AG04450 (cell line): Measurements from ENCODE around the gene NR1I3. TPM values are rescaled to one million over a fixed set of nuclear protein-coding genes. Genes with fewer than 3 reads are reported as not detected.

Source experiments
- CTCF ChIA-PET: fragments of 300-600, 350-600 bp; formaldehyde crosslinking; extraction: SDS; loops from one replicate; lab custom pipeline; 2022; ENCODE audit warnings: antibody characterized with exemption, inconsistent platforms; lab: Charles Lee
- POLR2A ChIA-PET: fragments of 350-600 bp; formaldehyde crosslinking; extraction: SDS; loops from one replicate; lab custom pipeline; 2021; ENCODE audit warnings: antibody characterized with exemption, inconsistent platforms; lab: Yijun Ruan, JAX
- DNase-seq: peaks from one replicate; pipeline ENCODE4 v3.0.0-alpha.2; 2011; ENCODE audit warnings: low read depth, low spot score
- H3K27ac ChIP-seq: one replicate; pipeline ENCODE4 v1.5.1; 2012; ENCODE audit warnings: low read depth, low read length, control low read depth
- H3K27me3 ChIP-seq: one replicate; pipeline ENCODE4 v1.6.0; 2012; ENCODE audit warnings: low read length; ENCODE audit not compliant: control insufficient read depth, insufficient read depth
- H3K4me3 ChIP-seq: 2 replicates; pipeline ENCODE4 v1.5.1; 2011; ENCODE audit warnings: mild to moderate bottlenecking, low read depth, low read length, control low read depth
- H3K9me3 ChIP-seq: 2 replicates; pipeline ENCODE4 v1.5.1; 2012; ENCODE audit warnings: low read length; ENCODE audit not compliant: control insufficient read depth, insufficient read depth
- polyA plus RNA-seq: library from polyadenylated mRNA; depleted of rRNA; stranded (reverse); fragments of >200 nt; gene quantifications from 2 replicates; pipeline ENCODE4 v1.2.3, GENCODE V29; 2011
- TF ChIP-seq, protein P1 (sequence below): IDR thresholded peaks from 2 replicates; pipeline ENCODE4 v1.5.1; 2011; ENCODE audit warnings: low read depth, low read length, control low read depth, inconsistent platforms

Gene NR1I3
- polyA plus RNA-seq, 1 experiment: not detected

DNA sequence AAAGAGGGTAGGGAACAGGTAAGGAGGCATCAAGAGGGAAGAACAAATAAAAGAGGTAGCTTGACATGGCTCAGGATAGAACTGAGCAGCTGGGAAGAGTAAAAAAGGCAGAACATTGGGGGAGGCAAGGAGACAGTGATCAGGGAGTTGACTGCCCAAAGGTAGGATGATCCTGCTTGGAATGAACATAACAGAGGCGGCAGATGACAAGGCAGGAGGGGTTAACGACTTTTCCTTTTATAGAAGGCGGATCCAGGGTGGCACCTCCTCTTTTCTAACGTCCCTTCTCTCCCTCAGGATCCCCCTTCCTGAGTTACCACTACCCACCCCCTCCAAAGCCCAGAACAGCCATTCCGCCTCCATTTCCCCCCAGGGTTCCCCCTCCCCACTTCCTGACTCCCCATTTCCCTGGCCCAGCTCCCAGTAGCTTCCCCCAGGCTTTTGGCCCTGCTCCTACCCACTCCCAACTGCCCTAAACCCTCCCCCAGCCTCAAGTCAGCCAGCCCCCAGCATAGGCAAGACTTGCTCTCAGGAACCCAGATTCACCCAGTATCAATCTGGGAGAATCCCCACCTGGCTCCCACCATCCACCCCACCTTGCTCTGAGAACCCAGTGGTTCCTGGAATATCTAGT is 38.4 kb downstream of the NR1I3 start:
- no peak overlapping the region for H3K4me3 ChIP-seq
- ChIA-PET POLR2A (interaction anchor here (1.1 to 1.3 kb wide), 2 partner anchors 18 to 114 kb away, joined by 3 read pairs; partner anchors contain the start of gene SDHC), CTCF (interaction anchor here (1.3 to 3.5 kb wide), 4 partner anchors 9 to 183 kb away, joined by 3 to 29 read pairs (median 7); partner anchors contain the start of gene TOMM40L)
- TF ChIP-seq, protein P1, sequence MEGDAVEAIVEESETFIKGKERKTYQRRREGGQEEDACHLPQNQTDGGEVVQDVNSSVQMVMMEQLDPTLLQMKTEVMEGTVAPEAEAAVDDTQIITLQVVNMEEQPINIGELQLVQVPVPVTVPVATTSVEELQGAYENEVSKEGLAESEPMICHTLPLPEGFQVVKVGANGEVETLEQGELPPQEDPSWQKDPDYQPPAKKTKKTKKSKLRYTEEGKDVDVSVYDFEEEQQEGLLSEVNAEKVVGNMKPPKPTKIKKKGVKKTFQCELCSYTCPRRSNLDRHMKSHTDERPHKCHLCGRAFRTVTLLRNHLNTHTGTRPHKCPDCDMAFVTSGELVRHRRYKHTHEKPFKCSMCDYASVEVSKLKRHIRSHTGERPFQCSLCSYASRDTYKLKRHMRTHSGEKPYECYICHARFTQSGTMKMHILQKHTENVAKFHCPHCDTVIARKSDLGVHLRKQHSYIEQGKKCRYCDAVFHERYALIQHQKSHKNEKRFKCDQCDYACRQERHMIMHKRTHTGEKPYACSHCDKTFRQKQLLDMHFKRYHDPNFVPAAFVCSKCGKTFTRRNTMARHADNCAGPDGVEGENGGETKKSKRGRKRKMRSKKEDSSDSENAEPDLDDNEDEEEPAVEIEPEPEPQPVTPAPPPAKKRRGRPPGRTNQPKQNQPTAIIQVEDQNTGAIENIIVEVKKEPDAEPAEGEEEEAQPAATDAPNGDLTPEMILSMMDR: no peak
- H3K27ac ChIP-seq: peak overlapping the region; percentile 57
- DNase-seq: no peak
- H3K9me3 ChIP-seq: no peaks in the 10 kb centered on the region
- no peaks in the 10 kb centered on the region for H3K27me3 ChIP-seq

DNA sequence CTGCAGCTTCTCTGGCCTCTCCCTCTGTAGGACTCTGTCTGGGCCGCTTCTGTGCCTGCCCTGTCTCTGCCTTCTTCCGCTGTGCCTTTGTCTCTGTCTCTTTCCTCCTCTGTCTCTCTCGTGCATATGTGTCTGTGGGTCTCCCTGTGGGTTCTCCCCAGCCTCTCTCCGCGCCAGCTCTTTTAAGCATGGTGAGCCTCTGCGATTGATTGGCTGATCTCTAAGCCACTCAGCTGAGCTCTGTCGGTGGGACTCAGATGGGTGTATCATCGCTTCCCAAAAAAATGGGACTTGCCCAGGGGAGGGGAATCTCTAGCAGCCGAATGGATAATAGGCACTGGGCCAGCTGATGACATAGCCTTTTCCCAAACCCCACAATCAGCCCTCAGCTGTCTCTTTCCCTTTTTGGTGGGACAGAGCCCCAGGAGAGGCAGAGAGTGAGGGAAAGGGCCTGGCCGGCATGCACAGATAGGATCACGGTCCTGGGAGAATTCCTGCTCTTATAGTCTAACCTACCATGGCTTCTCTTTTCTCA is 39.0 kb downstream of the NR1I3 start, which contains the start of gene ADAMTS4:
ADAMTS4 (minus strand) TSS at position 158 of the 535 bp plus-strand sequence. CDS start 427 bp downstream, outside the sequence.
- H3K27ac ChIP-seq: peak within 1 kb of the TSS; percentile 57

DNA sequence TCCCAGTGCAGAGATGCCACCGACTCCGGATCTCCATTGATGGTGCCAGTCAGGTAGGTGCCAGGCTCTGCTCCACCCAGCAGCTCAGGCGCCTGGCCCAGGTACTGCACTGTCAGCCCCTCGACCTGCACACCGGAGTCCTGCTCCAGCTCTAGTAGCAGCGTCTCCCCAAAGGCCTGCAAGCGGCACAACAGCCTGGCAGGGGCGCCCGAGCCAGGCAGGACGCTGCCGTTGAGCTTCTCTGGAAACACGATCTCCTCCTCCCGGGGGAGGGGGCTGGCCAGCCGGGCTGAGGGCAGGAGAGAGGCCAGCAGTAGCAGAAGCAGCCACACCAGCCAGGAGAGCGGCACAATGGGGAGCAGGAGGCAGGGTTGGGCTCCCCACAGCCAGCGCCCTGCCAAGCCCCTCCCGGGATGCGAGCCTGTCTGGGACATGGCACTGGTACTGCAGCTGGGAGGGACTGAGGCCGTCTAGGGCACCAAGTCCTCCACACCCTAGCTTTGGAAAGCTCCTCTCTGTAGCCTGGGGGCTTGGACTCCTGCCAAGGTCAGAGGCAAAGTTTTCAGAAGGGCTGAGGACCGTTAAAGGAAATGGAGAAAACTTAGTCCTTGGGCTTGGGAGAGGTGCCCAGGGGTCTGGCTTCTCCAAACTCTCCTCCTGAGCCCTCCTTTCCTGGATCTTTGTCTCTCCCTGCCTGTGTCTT is 39.7 kb downstream of the NR1I3 start:
- POLR2A ChIA-PET: interaction anchor here (0.8 to 1.3 kb wide), 4 partner anchors 9 to 116 kb away, joined by 3 read pairs; partner anchors contain the start of genes PPOX and SDHC
- H3K27ac ChIP-seq: peak overlapping the region; percentile 57
- H3K9me3 ChIP-seq: no peaks in the 10 kb centered on the region
- TF ChIP-seq, protein P1: 0 out of 2 replicates have a peak, but pooled peaks have one; percentile 7
- CTCF ChIA-PET: interaction anchor here (0.6 to 3.5 kb wide), 9 partner anchors 8 to 184 kb away, joined by 3 to 29 read pairs (median 4); partner anchors contain the start of genes PPOX and TOMM40L
- DNase-seq: no peak
- H3K27me3 ChIP-seq: no peaks in the 10 kb centered on the region
- H3K4me3 ChIP-seq: peak overlapping the region; percentile 51

More for the DNA sequence above, 39.0 kb downstream of the NR1I3 start, which contains the start of gene ADAMTS4:
- DNase-seq: peak; percentile 48
- POLR2A ChIA-PET: interaction anchor here (0.8 to 1.3 kb wide), 4 partner anchors 8 to 115 kb away, joined by 3 read pairs; partner anchors contain the start of genes PPOX and SDHC
- TF ChIP-seq, protein P1: no peak
- CTCF ChIA-PET: interaction anchor here (0.7 to 3.5 kb wide), 6 partner anchors 8 to 183 kb away, joined by 3 to 29 read pairs (median 6); partner anchors contain the start of gene TOMM40L
- Histone ChIP-seq H3K27me3 (no peaks in the 10 kb centered on the region), H3K4me3 (peak within 1 kb of the TSS; percentile 51), H3K9me3 (no peaks in the 10 kb centered on the region)

DNA sequence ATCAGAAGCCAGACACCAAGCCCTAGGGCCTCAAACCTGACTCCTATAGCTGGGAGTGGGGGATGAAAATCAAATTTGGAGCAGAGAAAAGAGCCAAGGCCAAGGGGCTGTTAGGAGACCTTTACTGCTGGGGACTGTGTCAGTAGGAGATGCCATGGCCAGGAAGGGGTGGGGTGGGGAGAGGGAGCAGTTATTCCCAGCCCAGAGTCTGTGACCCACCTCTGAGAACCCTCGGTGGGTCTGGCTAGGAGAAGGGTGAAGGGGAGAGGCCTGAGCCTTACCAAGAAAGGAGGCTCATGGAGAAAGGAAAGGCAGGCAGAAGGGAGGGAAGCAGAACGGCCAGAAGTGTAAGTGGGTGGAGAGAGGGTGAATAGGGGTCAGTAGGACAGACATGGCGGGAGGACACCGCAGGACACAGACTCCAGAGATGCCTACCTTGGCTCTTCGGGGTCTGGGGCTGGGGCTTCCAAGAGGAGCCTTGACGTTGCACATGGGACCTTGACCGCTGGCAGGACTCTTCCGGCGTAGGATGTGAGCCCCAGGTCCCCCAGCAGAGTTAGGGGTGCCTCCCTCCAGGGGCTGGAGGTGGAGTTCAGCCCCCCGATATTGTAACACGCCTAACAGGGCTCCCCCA is 40.3 kb downstream of the NR1I3 start:
- DNase-seq: no peak
- Histone ChIP-seq H3K27me3 (no peaks in the 10 kb centered on the region), H3K4me3 (peak overlapping the region; percentile 51), H3K9me3 (no peaks in the 10 kb centered on the region), H3K27ac (peak overlapping the region; percentile 93)
- TF ChIP-seq, protein P1: no peak
- ChIA-PET POLR2A (interaction anchor here (0.6 to 1.2 kb wide), 4 partner anchors 9 to 68 kb away, joined by 3 to 13 read pairs (median 5); partner anchors contain the start of gene TOMM40L), CTCF (interaction anchor here (0.6 to 3.5 kb wide), 8 partner anchors 11 to 184 kb away, joined by 3 to 29 read pairs (median 5); partner anchors contain the start of genes PPOX and TOMM40L)
